Measurements from ENCODE around the gene EFCAB6. TPM values are rescaled to one million over a fixed set of nuclear protein-coding genes. Genes with fewer than 3 reads are reported as not detected.

Gene EFCAB6
- total and polyA plus RNA-seq, 2 of the 4 experiments (the other 2 are of a cell fraction), result 0.44 to 1.1 TPM

GRCh38 chr22:43482318-43482625 is 329.8 kb downstream of the EFCAB6 start:
- Histone ChIP-seq H3K4ac (ENCODE audit: low read depth, low read length) (no peak overlapping the region), H4K5ac (ENCODE audit: low read depth, low read length) (no peak overlapping the region), H3K79me1 (ENCODE audit: low read depth in 1 of 2, low read length in 2 of 2) (no peaks in the 10 kb centered on the region), H3K14ac (replicated peaks; ENCODE audit: low read depth, low read length) (no peak overlapping the region), H3K56ac (ENCODE audit: extremely low read depth, insufficient read depth, low read length) (no peak overlapping the region), H3K4me3 (ENCODE audit: insufficient read depth, low read depth, low read length) (no peak overlapping the region), H3K9me1 (ENCODE audit: insufficient read depth, low read length) (no peaks in the 10 kb centered on the region), H3K4me2 (ENCODE audit: low read depth, low read length) (no peak overlapping the region), H2AK5ac (ENCODE audit: low read depth, low read length) (no peak overlapping the region), H2BK15ac (ENCODE audit: low read depth, low read length) (no peak overlapping the region), H4K91ac (ENCODE audit: insufficient read depth, low read depth, low read length) (no peak overlapping the region), H3K18ac (ENCODE audit: low read depth, low read length) (no peak overlapping the region), H4K8ac (ENCODE audit: low read depth in 2 of 2, low read length in 2 of 2) (no peak overlapping the region), H3K9ac (ENCODE audit: low read depth, low read length) (no peak overlapping the region), H3K9me3 (ENCODE audit: control insufficient read depth, insufficient read depth, low read length) (no peaks in the 10 kb centered on the region), H2BK5ac (ENCODE audit: low read depth, low read length, poor library complexity, severe bottlenecking) (no peak overlapping the region), H2AK9ac (replicated peaks; ENCODE audit: low read depth, low read length, poor library complexity) (no peak overlapping the region), H3K27ac (ENCODE audit: insufficient read depth, low read length) (no peak overlapping the region), H2BK120ac (ENCODE audit: low read depth, low read length) (no peak overlapping the region), H3K36me3 (ENCODE audit: control insufficient read depth, insufficient read depth, low read length) (no peaks in the 10 kb centered on the region), H3K23ac (ENCODE audit: low read depth, low read length) (no peak overlapping the region), H3K27me3 (ENCODE audit: control insufficient read depth, insufficient read depth, low read length) (peaks cover 2% of the 10 kb centered on the region; the same call in 1 of the 2 replicates), H2AFZ (replicated peaks; ENCODE audit: low read length, poor library complexity) (no peak overlapping the region), H3K4me1 (ENCODE audit: control insufficient read depth, insufficient read depth, low read length) (no peaks in the 10 kb centered on the region), H2BK20ac (ENCODE audit: low read depth, low read length) (no peak overlapping the region), H4K20me1 (ENCODE audit: insufficient read depth, low read length) (no peaks in the 10 kb centered on the region)
- no TSS peak for BruUV-seq (replicated peaks)
- DNase-seq (no peak), ATAC-seq (ENCODE audit: low read depth) (no peak)
- in situ Hi-C loops (cut with MboI; ENCODE audit: low sequenced_read_pairs) (no loop called here), intact Hi-C loops (cut with micrococcal nuclease) (no loop called here), dilution Hi-C loops (cut with HindIII; ENCODE audit: low sequenced_read_pairs, unreplicated experiment) (no loop called here)
- ChIA-PET CTCF (no interaction called here), POLR2A (ENCODE audit: unreplicated experiment) (no interaction called here)
- no CpG with 5 or more reads among the region's 8 CpGs for WGBS, 2 experiments (ENCODE audit: extremely low coverage in 2 of 2, insufficient read length in 1 of 2)
- TF ChIP-seq NFE2L2 (IDR thresholded peaks at IDR 0.05; ENCODE audit: low read depth, low read length), result no peak
- TF ChIP-seq CEBPB (IDR thresholded peaks at IDR 0.05; ENCODE audit: low read depth, low read length), result no peak
- TF ChIP-seq FOS (IDR thresholded peaks at IDR 0.05; ENCODE audit: low read depth, low read length), result no peak
- TF ChIP-seq MAFK (IDR thresholded peaks at IDR 0.05; ENCODE audit: low read depth, low read length), result no peak
- TF ChIP-seq RAD21 (IDR thresholded peaks at IDR 0.05; ENCODE audit: low read length), result no peak
- TF ChIP-seq RCOR1 (IDR thresholded peaks at IDR 0.05; ENCODE audit: insufficient replicate concordance, low read length), result no peak
- no peak for TF ChIP-seq ELK1 (IDR thresholded peaks at IDR 0.05; ENCODE audit: borderline replicate concordance, low read depth, low read length)
- no peak for TF ChIP-seq SMC3 (IDR thresholded peaks at IDR 0.05; ENCODE audit: low read depth, low read length)
- no peak for TF ChIP-seq RFX5 (IDR thresholded peaks at IDR 0.05; ENCODE audit: low read depth, low read length)
- TF ChIP-seq CTCF (conservative IDR thresholded peaks at IDR 0.05; ENCODE audit: low read depth, low read length), result no peak
